Measurements from ENCODE around the gene EBI3.

DNA sequence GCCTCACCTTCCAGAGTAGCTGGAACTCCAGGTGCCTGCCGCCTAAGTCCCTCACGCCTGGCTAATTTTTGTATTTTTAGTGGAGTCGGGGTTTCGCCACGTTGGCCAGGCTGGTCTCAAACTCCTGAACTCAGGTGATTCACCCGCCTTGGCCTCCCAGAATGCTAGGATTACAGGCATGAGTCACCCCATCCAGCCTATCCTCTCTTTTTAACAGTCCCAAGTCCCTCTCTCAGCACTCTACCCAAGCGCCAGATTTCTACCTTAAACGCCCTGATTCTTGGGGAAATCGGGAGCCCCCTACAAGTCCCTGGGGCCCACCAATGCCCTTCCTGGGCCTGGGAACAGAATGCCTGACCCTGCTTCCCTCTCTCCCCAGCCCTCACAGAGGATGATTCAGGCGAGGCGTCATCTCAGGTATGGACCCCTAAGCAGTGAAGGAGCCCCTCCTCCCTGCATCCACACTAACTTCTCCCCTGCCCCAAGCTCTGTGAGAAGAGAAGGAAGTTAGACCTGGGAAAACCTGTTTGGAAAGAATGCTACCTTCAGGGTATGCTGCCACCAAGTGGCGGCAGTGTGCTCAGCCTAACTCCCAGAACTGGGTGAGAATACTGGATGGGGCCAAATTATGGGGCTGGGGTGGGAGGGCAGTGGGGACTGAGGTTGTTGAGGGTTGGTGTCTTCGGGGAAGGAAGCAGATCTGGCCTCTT lies 20.8 kb upstream of the EBI3 start:
- no peak for TF ChIP-seq JUND (IDR thresholded peaks at IDR 0.05)
- TF ChIP-seq, protein P1, sequence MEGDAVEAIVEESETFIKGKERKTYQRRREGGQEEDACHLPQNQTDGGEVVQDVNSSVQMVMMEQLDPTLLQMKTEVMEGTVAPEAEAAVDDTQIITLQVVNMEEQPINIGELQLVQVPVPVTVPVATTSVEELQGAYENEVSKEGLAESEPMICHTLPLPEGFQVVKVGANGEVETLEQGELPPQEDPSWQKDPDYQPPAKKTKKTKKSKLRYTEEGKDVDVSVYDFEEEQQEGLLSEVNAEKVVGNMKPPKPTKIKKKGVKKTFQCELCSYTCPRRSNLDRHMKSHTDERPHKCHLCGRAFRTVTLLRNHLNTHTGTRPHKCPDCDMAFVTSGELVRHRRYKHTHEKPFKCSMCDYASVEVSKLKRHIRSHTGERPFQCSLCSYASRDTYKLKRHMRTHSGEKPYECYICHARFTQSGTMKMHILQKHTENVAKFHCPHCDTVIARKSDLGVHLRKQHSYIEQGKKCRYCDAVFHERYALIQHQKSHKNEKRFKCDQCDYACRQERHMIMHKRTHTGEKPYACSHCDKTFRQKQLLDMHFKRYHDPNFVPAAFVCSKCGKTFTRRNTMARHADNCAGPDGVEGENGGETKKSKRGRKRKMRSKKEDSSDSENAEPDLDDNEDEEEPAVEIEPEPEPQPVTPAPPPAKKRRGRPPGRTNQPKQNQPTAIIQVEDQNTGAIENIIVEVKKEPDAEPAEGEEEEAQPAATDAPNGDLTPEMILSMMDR (IDR thresholded peaks at IDR 0.05; ENCODE audit: low read depth, low read length, missing input control): peak; percentile 47
- TF ChIP-seq NR2F2 (IDR thresholded peaks at IDR 0.05): no peak
- no peak for TF ChIP-seq EGR1 (IDR thresholded peaks at IDR 0.05; ENCODE audit: low read depth in 2 of 2)
- TF ChIP-seq, protein P2, sequence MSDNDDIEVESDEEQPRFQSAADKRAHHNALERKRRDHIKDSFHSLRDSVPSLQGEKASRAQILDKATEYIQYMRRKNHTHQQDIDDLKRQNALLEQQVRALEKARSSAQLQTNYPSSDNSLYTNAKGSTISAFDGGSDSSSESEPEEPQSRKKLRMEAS (IDR thresholded peaks at IDR 0.05): no peak
- peak; percentile 65 to 79 for TF ChIP-seq RAD21 (IDR thresholded peaks at IDR 0.05)
- TF ChIP-seq YY1 (IDR thresholded peaks at IDR 0.05): no peak
- no peak for TF ChIP-seq TAF1 (conservative IDR thresholded peaks at IDR 0.05)

All from liver (tissue), 3 donors.